Measurements from ENCODE around the gene AJM1.

DNA sequence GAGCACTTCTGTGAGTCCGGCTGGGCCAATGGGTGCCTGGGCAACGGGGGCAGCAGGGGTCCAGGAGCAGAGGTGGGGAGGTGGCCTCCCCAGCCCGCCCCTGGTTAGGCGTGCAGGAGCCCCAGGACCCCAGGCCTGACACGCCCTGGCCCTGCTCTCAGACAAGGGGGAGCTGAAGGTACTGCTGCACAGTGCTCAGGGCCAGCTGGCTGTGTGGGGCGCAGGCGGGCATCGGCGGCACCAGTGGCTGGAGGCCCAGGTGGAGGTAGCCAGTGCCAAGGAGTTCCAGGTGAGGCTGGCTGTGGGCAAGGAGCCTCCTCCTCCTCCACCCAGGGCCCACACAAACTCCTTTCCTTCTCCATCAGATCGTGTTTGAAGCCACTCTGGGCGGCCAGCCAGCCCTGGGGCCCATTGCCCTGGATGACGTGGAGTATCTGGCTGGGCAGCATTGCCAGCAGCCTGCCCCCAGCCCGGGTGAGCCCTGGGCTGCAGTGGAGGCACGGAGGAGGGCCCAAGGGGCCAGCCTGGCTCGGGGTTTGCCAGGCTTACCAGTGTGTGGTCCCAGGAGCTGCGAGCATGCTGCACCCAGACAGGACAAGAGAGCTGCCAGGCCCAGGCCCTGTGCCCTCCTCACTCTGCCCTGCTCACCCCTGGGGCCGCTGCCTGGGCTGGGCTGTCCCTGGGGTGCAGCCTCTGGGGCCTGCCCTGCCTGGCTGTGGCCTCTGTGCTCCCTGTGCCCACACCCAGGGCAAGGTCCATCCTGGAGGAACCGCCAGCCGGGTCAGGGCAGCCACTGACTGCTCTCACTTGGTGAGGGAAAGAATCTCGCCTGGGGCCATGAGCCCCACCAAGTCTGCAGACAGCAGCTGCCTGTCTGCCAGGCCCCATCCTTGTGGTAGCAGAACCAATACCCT lies 16.8 kb downstream of the AJM1 start:
- TF ChIP-seq POLR2A (IDR thresholded peaks at IDR 0.05; ENCODE audit: borderline replicate concordance, extremely low read depth, insufficient read depth, insufficient read length) (no peak), POLR2AphosphoS5 (IDR thresholded peaks at IDR 0.05; ENCODE audit: low read depth, low read length) (no peak), CEBPB (IDR thresholded peaks at IDR 0.05; ENCODE audit: low read depth) (no peak), SRF (IDR thresholded peaks at IDR 0.05; ENCODE audit: low read depth) (no peak), EZH2 (IDR thresholded peaks at IDR 0.05) (no peak), RAD21 (IDR thresholded peaks at IDR 0.05; ENCODE audit: low read depth) (no peak), ZFX (IDR thresholded peaks at IDR 0.05) (no peak), ELF1 (IDR thresholded peaks at IDR 0.05; ENCODE audit: borderline replicate concordance, low read depth) (no peak), SIN3A (IDR thresholded peaks at IDR 0.05; ENCODE audit: low read depth) (no peak), EGR1 (IDR thresholded peaks at IDR 0.05; ENCODE audit: low read depth) (no peak)
- TF ChIP-seq, protein P1, sequence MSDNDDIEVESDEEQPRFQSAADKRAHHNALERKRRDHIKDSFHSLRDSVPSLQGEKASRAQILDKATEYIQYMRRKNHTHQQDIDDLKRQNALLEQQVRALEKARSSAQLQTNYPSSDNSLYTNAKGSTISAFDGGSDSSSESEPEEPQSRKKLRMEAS (IDR thresholded peaks at IDR 0.05), result no peak
- TF ChIP-seq, protein P2, sequence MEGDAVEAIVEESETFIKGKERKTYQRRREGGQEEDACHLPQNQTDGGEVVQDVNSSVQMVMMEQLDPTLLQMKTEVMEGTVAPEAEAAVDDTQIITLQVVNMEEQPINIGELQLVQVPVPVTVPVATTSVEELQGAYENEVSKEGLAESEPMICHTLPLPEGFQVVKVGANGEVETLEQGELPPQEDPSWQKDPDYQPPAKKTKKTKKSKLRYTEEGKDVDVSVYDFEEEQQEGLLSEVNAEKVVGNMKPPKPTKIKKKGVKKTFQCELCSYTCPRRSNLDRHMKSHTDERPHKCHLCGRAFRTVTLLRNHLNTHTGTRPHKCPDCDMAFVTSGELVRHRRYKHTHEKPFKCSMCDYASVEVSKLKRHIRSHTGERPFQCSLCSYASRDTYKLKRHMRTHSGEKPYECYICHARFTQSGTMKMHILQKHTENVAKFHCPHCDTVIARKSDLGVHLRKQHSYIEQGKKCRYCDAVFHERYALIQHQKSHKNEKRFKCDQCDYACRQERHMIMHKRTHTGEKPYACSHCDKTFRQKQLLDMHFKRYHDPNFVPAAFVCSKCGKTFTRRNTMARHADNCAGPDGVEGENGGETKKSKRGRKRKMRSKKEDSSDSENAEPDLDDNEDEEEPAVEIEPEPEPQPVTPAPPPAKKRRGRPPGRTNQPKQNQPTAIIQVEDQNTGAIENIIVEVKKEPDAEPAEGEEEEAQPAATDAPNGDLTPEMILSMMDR (IDR thresholded peaks at IDR 0.05 in 2 of 3, conservative IDR thresholded peaks at IDR 0.05 in 1 of 3; ENCODE audit: borderline replicate concordance in 1 of 3, insufficient read depth in 1 of 3, low read depth in 2 of 3, low read length in 2 of 3), result no peak
- TF ChIP-seq, protein P3, sequence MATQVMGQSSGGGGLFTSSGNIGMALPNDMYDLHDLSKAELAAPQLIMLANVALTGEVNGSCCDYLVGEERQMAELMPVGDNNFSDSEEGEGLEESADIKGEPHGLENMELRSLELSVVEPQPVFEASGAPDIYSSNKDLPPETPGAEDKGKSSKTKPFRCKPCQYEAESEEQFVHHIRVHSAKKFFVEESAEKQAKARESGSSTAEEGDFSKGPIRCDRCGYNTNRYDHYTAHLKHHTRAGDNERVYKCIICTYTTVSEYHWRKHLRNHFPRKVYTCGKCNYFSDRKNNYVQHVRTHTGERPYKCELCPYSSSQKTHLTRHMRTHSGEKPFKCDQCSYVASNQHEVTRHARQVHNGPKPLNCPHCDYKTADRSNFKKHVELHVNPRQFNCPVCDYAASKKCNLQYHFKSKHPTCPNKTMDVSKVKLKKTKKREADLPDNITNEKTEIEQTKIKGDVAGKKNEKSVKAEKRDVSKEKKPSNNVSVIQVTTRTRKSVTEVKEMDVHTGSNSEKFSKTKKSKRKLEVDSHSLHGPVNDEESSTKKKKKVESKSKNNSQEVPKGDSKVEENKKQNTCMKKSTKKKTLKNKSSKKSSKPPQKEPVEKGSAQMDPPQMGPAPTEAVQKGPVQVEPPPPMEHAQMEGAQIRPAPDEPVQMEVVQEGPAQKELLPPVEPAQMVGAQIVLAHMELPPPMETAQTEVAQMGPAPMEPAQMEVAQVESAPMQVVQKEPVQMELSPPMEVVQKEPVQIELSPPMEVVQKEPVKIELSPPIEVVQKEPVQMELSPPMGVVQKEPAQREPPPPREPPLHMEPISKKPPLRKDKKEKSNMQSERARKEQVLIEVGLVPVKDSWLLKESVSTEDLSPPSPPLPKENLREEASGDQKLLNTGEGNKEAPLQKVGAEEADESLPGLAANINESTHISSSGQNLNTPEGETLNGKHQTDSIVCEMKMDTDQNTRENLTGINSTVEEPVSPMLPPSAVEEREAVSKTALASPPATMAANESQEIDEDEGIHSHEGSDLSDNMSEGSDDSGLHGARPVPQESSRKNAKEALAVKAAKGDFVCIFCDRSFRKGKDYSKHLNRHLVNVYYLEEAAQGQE (IDR thresholded peaks at IDR 0.05; ENCODE audit: low read depth), result no peak
- TF ChIP-seq, protein P4, sequence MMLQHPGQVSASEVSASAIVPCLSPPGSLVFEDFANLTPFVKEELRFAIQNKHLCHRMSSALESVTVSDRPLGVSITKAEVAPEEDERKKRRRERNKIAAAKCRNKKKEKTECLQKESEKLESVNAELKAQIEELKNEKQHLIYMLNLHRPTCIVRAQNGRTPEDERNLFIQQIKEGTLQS (IDR thresholded peaks at IDR 0.05), result no peak
